ENCODE data around the gene RAB11FIP4. TPM values are rescaled to one million over a fixed set of nuclear protein-coding genes. Genes with fewer than 3 reads are reported as not detected.

RAB11FIP4 gene
- total and polyA plus RNA-seq, 4 donors = 1.5 to 16.0 (median 3.3) TPM

- H3K4me3 ChIP-seq (ENCODE audit: low read depth in 1 of 3, low read length in 3 of 3) = no peak overlapping the region
- TF ChIP-seq, protein P1, sequence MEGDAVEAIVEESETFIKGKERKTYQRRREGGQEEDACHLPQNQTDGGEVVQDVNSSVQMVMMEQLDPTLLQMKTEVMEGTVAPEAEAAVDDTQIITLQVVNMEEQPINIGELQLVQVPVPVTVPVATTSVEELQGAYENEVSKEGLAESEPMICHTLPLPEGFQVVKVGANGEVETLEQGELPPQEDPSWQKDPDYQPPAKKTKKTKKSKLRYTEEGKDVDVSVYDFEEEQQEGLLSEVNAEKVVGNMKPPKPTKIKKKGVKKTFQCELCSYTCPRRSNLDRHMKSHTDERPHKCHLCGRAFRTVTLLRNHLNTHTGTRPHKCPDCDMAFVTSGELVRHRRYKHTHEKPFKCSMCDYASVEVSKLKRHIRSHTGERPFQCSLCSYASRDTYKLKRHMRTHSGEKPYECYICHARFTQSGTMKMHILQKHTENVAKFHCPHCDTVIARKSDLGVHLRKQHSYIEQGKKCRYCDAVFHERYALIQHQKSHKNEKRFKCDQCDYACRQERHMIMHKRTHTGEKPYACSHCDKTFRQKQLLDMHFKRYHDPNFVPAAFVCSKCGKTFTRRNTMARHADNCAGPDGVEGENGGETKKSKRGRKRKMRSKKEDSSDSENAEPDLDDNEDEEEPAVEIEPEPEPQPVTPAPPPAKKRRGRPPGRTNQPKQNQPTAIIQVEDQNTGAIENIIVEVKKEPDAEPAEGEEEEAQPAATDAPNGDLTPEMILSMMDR (IDR thresholded peaks at IDR 0.05; ENCODE audit: low read depth, low read length, missing input control) = no peak
- TF ChIP-seq EGR1 (IDR thresholded peaks at IDR 0.05; ENCODE audit: low read depth in 2 of 2) (no peak), RXRA (IDR thresholded peaks at IDR 0.05) (no peak), RAD21 (IDR thresholded peaks at IDR 0.05) (no peak), FOXA1 (IDR thresholded peaks at IDR 0.05) (no peak), YY1 (IDR thresholded peaks at IDR 0.05) (no peak), MAX (IDR thresholded peaks at IDR 0.05) (no peak), TAF1 (conservative IDR thresholded peaks at IDR 0.05) (no peak), NR2F2 (IDR thresholded peaks at IDR 0.05) (no peak), ATF3 (IDR thresholded peaks at IDR 0.05) (no peak), HNF4G (IDR thresholded peaks at IDR 0.05) (no peak), REST (IDR thresholded peaks at IDR 0.05) (no peak), GABPA (IDR thresholded peaks at IDR 0.05 in 1 of 2, conservative IDR thresholded peaks at IDR 0.05 in 1 of 2) (no peak), JUND (IDR thresholded peaks at IDR 0.05) (no peak), FOXA2 (IDR thresholded peaks at IDR 0.05) (no peak), HNF4A (conservative IDR thresholded peaks at IDR 0.05) (no peak), ZBTB33 (IDR thresholded peaks at IDR 0.05) (no peak), SP1 (IDR thresholded peaks at IDR 0.05) (no peak)
- H3K27me3 ChIP-seq (ENCODE audit: control insufficient read depth in 4 of 4, insufficient read depth in 4 of 4, low read length in 3 of 4) = no peaks in the 10 kb centered on the region
- no peaks in the 10 kb centered on the region for H3K36me3 ChIP-seq (ENCODE audit: control insufficient read depth in 4 of 4, insufficient read depth in 3 of 4, low read depth in 1 of 4, low read length in 3 of 4)
- H3K27ac ChIP-seq (ENCODE audit: low read depth in 1 of 2, low read length in 2 of 2) = no peak overlapping the region
- H3K4me1 ChIP-seq (ENCODE audit: control insufficient read depth in 4 of 4, insufficient read depth in 4 of 4, low read length in 3 of 4) = no peaks in the 10 kb centered on the region
- WGBS = 86% methylated on average over 4 of the region's 4 CpGs
- H3K9ac ChIP-seq (ENCODE audit: low read depth in 1 of 2, low read length in 2 of 2) = no peak overlapping the region
- no peak for DNase-seq (ENCODE audit: low spot score)
- no peaks in the 10 kb centered on the region for H3K9me3 ChIP-seq (ENCODE audit: control insufficient read depth in 4 of 4, low read length in 3 of 4)
Observed at GRCh38 chr17:31452101-31452500, 60.6 kb downstream of the RAB11FIP4 start.

All from liver (tissue), 9 donors.